Fibroblast of skin of right biceps (primary cell): ENCODE results near the gene RAP1GDS1.
"Not testable (repeated sequence)": the region's sequence is repeated elsewhere in the genome, so short reads cannot be mapped to it uniquely, and the experiment has no call there.

Source experiments
- DNase-seq: peaks from one replicate; pipeline ENCODE4 v3.0.0-alpha.2; 2013

The RAP1GDS1 gene

DNA sequence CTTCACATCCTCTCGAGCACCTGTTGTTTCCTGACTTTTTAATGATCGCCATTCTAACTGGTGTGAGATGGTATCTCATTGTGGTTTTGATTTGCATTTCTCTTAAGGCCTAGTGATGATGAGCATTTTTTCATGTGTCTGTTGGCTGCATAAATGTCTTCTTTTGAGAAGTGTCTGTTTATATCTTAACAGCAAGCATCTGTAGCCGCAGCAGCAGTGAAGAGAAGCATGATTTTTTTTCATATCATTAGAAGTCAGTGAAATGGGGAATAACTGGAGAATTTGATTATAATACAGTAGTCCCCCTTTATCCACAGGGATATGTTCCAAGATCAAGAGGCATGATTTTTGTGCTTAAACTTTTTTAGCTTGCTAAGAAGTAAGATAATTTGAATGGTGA, 27.5 kb downstream of the RAP1GDS1 start:
- not testable (repeated sequence) for DNase-seq

DNA sequence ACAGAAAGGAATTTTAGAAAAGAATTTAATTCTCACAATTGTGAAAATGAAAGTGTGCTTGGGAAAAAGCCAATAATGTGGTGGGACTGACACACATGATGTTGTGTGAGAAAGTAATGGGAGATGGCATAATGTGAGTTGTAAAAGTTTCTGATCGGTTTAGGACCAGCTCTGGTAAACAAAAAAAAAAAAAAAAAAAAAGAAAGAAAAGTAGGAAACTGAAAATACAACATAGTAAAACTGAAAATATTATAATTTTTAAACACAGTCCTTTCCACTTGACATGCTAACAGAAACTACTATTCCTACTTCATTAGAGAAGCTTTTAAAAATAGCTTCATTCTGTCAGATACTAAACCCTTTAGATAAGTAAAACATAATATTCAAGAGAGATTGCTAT, 28.2 kb downstream of the RAP1GDS1 start:
- peak; percentile 17 for DNase-seq

DNA sequence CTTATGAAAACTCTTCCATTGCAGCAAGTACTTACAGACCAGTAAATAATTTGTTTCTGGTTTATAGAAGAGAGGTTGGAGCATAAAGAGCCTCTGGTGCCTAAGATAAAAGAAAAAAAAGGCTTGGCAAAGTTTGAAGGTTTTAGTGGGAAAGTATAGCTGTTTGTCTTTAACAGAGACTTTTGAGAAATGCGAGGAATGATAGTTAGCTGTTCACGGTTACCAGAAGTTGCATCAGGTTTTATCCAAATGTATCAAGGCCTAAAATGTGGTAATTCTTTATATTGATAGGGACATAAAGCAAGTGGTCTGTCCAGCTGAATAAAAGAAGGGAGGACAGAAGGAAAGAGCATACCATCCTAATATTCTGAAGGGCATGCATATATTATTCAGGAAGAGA, 29.3 kb downstream of the RAP1GDS1 start:
- DNase-seq, result peak; percentile 86

DNA sequence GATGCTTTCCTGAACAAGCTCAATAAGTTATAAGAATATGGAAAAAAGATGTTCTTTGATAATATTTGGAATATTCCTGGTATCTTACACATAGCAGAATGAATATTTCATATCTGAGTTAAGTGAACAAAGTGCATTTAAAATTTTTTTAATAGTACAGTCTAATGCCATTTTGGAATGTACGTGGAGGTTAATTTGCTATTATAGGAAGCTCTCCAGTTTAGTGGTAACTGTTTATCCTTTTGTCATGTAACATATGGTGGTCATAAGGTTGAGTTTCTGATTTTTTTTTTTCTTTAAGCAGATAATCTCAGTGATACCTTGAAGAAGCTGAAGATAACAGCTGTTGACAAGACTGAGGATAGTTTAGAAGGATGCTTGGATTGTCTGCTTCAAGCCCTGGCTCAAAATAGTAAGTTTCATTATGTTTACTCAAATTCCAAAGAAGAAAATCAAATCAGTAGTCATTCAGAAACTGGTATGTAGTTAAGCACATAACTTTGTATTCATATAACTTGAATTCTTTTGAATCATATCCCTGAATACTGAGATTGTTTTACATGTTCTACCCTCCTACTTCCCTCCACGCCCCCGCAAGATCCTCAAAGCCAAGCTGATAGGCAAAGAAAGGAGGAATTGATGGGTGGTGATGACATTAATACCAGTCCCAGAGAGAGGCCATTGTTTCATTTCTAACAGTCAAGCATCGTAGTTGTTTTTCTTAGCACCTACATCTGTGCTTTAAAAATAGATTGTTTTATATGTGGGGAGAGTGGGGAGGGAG, 32.1 kb downstream of the RAP1GDS1 start:
- peak; percentile 47 for DNase-seq

DNA sequence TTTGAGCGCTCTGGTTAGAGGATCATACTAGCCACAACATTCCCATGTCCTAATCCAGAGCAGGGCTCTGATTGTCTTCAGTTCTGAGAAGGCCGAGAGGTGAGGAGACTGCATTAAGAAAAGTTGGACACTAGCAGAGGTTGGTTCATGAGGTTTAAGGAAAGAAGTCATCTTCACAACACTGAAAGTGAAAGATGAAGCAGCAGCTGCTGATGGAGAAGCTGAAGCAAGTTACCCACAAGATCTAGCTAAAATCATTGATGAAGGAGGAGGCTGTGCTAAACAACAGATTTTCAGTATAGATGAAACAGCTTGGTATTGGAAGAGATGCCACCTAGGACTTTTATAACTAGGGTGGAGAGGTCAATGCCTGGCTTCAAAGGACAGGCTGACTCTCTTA, 36.8 kb downstream of the RAP1GDS1 start:
- DNase-seq, result no peak

DNA sequence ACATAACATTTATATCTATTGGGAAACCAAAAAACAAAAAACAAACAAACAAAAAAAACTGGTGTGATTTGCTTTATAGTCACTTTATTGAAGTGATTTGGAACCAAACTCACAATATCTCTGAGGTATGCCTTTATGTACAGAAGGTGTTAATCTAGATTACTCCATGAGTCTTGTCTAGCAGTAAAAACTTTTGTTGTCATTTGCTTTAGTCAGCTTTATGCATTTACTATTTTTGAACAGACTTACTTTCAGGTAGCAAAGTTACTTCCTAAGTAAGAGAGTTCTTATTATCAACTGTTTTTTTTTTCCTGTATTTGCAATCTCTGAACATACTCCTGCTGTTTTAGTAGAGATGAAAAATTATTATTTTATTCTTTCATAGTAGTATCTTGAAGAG, 39.5 kb downstream of the RAP1GDS1 start:
- DNase-seq, result no peak

DNA sequence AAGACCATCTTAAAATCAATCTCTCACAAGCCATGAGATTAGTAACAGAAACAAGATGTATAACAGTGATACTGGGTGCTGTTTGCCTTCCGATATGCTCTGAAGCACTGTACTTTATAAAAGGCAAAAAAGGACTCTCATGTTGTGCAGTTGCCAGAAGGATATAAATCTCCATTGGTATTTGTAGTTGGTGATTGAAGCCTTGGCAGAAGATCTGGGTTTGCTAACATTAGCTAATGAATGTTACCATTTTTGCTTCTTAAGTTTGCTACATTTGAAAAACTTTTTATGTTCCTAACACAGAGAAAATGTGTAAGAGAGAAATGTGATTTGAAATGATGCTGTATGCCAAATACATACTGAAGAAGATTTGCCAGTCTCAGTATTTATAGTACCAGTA, 44.4 kb downstream of the RAP1GDS1 start:
- peak; percentile 11 for DNase-seq

DNA sequence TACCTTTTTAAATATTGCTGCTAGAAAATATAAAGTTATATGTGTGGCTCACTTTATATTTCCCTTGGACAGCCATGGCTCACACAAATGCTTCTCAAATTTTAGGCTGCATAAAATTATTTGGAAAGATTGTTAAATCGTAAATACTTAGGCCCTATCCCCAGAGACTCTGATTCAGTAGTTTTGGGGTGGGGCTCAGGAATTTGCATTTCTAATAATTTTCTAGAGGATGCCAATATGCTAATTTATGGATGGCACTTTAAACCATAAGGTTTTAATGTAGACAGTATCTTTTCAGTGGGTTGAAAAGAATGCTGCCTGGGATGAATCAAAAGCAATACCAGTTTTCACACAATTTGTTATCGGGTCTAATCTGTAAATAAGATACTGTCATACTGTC, 49.7 kb downstream of the RAP1GDS1 start:
- no peak for DNase-seq

DNA sequence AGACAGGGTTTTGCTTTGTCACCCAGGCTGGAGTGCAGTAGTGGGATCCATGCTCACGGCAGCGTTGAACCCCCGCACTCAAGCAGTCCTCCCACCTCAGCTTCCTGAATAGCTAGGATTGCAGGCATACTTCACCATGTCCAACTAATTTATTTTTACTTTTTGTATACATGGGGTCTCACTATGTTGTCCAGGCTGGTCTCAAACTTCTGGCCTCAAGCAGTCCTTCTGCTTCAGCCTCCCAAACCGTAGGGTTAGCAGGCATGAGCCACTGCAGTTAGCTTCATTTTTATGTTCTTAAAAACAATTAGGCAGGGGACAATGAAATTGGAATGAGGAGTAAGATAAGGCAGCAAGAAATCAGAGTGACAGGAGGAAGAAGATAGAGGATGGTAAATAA, 50.5 kb downstream of the RAP1GDS1 start:
- no peak for DNase-seq

DNA sequence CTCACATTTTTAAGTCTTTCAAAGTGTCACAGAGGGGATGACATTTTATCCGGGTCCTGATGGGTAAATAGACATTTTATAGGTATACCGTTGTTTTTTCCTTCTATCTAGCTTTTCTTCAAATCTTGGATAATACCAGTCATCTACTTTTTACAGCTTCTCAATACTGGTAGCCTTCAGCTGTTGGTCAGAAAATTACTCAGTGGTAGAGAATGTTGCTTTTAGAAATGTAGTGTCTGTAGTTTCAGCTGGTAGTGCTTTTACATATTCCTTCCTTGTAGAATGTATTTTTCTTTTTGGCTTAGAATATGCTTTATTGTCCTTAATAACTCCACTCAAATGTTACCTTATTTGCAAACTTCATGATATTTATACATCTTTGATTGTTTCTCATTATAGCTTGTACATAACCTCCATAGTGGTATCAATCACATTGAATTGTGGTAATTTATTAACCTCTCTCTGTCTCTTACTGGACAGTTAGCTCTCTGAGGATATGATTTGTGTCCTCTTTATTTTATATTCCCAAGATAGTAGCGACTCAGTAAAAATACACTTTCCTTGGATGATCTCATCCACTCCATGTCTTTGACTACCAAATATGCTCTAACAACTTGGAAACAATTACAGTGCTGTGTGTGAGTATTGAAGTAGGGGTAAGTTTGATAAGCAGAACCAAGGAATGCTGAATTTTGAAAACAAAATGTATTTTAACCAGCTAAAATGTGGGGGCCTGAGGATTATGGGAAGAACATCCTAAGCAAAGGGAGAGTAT, 53.8 kb downstream of the RAP1GDS1 start:
- DNase-seq, result peak; percentile 40

DNA sequence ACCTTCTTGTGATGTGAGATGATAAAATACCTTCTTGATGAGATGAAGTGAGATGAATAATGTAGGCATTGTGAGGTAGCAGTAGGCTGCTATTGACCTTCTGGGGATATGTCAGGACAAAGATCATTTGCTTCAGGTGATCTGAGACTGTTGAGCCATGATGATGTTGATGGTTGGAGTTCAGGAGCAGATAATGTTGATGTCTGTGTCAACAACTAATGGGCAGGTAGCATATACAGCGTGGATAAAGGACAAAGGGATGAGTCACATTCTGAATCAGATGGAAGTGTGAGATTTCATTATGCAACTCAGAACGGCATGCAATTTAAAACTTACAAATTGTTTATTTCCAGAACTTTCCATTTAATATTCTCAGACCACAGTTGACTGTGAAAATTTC, 57.3 kb downstream of the RAP1GDS1 start:
- no peak for DNase-seq

DNA sequence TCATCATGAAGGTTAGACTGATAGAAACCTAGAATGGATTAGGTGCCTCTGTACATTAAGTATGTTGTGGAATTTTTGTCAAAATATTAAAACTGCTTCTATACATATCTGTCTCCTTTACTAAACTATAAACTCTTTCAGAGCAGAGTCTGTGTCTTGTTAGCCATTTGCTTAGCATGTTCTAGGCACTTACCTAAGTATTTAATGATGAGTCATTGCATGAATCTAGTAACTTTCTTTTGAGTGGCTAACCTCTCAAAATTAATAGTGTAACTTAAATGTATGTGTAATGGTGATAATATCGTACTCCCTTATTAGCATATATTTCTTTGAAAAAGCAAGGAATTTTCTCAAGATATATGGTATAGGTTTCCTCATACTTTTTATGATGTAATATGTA, 57.8 kb downstream of the RAP1GDS1 start:
- DNase-seq, result no peak

DNA sequence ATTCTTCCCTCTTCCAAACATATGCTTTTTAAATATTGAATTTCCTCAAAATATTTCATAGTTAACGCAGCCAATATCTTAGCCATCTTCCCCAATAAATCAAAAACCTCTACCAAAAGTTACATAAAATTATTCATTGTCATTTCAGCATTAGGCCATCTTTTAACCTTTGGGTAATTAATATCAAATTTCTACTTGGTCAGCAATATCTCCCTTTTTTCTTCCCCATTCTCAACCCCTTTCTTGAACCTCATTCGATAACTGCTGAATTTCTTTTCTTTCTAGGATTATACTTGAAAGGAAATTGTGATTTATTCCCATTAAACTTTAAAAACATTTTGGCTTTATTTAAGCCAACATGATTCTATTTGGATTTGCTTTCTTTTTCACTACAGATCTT, 65.0 kb downstream of the RAP1GDS1 start:
- DNase-seq, result no peak

DNA sequence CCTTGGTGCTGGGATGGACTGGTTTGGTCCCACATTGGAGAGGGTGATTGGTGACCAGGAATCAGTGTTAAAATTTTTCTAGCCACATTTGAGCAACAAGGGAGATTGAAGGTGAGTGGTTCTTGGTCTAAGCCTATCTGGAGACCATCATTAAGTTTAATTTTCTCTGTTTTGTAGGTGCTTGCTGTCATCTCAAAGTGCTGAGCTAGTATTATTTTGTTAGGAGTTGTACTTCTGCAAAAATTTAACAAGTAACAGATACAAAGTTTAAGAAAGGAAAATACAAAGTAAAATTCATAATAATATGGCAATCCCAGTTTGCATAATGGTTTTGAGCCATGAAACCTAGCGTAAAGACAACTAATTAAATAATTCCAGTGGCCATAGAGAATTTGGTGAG, 66.5 kb downstream of the RAP1GDS1 start:
- DNase-seq, result no peak

DNA sequence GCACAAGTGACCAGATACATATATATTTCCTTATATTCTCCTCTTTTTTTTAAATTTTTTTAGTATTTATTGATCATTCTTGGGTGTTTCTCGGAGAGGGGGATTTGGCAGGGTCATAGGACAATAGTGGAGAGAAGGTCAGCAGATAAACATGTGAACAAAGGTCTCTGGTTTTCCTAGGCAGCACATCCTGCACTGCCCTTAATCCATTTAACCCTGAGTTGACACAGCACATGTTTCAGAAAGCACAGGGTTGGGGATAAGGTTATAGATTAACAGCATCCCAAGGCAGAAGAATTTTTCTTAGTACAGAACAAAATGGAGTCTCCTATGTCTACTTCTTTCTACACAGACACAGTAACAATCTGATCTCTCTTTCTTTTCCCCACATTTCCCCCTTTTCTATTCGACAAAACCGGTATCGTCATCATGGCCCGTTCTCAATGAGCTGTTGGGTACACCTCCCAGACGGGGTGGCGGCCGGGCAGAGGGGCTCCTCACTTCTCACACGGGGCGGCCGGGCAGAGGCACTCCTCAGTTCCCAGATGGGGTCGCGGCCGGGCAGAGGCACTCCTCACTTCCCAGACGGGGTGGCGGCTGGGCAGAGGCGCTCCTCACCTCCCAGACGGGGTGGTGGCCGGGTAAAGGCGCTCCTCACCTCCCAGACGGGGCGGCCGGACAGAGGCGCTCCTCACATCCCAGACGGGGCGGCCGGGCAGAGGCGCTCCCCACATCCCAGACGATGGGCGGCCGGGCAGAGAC, 68.9 kb downstream of the RAP1GDS1 start:
- not testable (repeated sequence) for DNase-seq

DNA sequence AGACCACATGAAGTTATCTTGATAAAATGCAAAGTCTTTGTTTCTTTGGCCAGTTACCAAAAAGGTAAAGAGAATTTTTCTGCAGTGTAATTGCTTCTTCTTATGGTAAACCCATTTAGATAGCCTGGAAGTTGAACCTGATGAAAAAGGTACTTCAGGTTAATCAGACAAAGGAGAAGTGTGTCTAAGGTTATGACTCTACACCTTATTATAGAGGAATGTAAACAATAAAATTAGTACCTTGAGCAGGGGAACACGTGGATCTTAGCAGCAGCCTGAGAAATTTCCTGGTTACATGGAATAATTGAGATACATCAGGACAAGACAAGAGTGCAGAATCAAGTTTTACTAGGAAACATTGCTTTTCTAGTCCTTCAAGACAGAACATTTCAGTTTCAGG, 70.8 kb downstream of the RAP1GDS1 start:
- DNase-seq, result no peak

DNA sequence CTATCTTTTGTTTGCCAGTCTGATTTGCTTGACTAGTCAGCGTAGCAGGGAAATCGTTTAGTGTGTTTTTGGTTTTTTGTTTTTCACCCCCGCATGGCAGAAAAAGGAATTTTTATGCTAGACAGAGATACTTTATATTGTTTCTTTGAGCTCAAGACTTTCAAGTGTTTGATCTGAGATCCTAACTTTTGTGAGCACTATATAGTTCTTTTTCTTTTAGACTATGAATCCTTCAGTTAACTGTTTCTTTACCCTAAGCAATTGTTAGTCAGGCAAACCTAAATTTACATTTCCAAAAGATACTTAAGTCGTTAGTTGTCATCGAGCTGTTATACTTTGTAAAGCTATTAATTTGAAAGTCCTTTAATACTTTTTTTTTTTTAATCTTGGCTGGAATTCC, 73.3 kb downstream of the RAP1GDS1 start:
- no peak for DNase-seq

DNA sequence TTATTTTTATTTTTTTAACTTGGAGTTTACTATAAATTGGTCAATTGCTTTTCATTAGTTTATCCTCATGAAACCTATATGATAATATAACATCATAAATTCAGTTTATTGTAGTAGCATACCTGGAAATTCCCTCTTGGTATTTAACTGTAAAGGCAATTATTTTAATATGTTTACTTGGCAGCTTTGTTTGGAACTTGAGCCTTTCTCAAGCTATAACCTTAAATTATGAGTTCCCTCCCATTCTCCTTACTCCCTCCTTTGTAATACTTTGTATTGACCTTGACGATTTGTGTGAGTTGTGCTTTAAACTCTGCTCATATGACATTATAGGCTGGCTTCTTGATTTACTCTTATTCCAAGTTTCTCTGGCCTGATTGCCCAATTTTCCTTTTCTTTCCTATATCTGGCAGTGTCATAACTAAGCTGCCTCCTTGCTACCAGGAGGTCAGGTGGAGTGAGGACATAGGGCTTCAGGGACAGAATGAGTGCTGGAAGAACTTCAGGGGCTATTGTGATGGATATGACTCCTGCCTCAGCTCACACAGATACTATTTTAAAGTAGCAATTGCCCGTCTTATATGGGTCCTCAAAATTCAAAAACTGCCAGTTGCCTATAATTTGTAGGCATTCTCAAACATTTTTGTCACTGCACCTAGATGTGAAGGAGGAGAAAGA, 77.7 kb downstream of the RAP1GDS1 start:
- no peak for DNase-seq

DNA sequence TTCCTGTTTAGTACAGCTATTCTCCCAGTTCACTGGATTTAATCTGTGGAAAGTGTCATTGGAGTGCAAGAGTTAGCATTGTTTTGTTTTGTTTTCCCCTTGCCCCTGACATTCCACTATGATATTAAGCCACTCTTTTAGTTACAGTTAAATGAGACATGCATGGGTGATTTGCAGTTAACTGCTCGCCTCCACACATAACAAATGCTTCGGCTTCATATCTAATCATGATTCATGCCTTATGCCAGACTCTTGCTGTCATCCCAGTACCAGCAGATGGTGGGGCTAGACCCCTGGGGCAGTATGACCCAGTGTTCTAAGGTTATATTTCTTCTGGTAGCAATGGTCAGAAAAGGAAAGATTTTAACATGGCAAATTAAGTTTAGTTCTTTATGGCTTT, 80.1 kb downstream of the RAP1GDS1 start:
- peak; percentile 38 for DNase-seq

DNA sequence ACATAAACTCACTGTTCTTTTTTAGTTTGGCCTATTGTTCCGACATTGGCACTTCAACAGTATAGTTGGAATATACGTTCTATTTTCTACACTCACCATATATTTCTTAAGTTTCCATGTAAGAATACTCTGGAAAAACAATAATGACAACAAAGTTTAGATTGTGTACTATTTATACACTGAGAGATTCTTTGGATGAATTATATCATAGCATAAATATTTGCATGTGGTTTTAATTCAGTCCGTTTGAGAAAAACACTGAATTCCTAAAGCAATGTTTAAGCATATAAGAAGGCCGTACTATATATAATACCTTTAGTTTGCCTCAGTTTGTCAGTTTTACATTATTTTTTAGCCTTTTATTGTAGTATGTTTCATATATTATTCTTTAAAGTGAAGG, 82.4 kb downstream of the RAP1GDS1 start:
- DNase-seq, result peak; percentile 26

DNA sequence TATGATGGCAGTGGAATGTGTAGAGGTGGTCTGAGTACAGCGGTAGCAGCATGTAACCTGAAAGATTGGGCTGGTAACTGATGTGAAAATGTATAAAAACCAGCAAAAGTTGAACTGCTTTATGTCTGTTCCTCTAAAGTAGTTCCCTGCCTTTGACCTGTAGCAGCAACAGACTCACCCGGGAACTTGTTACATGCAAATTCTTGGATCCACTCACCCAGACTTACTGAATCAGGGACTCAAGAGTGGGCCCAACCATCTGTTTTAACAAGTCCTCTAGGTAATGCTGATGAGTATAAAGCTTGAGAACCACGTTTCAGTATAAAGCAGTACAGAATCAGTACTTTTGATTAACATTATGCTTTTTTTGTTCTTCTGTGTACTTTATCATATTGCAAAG, 84.7 kb downstream of the RAP1GDS1 start:
- no peak for DNase-seq

DNA sequence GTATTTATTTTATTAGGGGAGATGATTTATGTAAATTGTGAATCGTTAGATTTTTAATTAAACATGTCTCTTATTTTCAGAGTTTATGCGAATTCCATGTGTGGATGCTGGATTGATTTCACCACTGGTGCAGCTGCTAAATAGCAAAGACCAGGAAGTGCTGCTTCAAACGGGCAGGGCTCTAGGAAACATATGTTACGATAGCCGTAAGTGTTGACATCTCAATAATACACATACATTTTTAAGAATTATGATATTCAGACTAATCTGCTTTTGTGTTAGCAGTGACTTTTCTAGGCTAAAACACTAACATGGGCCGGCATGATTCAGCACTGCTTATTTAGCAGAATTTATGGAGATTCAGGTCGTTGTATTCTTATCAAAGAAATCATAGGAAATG, 91.2 kb downstream of the RAP1GDS1 start:
- peak; percentile 5 for DNase-seq

DNA sequence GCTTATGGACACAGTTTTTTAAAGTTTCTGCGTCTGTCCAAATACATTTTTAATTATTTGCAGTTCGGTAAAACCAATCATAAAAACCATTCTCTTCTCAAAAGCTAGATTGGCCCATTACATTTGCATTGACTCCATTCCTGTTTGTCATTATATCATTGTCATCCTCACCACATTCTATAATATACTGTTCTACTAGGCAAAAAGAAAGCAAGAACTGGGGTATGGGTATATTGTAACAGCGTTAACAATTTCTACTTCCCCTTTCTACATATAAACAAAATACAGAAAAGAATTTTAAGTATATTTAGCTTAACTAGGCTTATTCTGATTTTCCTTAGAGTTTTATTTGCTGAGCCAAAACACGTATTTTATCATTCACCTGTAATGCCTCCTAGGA, 91.8 kb downstream of the RAP1GDS1 start:
- no peak for DNase-seq
